ENCODE measurements around the gene IFI27. TPM values are rescaled to one million over a fixed set of nuclear protein-coding genes. Genes with fewer than 3 reads are reported as not detected.

Gene IFI27
- total RNA-seq, 1 donor from 2014 or later: under 0.01 TPM

DNA sequence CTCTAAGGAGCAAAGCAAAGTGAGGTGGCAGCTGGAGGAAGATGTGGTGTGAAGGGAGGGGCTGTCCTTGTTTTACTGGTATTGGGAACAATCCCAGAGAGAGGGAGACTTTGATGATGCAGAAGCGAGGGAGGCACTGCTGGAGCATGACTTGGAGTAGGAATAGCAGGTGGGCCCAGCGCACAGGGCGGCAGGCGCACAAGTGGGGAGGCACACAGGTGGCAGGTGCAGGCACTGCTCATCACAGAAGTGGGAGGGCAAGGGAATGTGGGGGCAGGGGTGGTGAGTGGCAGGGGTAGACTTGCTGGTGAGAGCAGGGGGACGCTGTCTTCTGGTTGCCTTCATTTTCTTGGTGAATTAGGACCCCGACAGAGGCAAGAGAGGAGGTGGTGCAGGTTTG, 11.5 kb upstream of the IFI27 start:
- Histone ChIP-seq H3K27me3 (ENCODE audit: control insufficient read depth, insufficient read depth, low read length) (no peaks in the 10 kb centered on the region), H3K4me3 (ENCODE audit: low read depth, low read length) (no peak overlapping the region), H3K36me3 (ENCODE audit: control insufficient read depth, insufficient read depth, low read length) (no peaks in the 10 kb centered on the region)
- TF ChIP-seq, protein P1, sequence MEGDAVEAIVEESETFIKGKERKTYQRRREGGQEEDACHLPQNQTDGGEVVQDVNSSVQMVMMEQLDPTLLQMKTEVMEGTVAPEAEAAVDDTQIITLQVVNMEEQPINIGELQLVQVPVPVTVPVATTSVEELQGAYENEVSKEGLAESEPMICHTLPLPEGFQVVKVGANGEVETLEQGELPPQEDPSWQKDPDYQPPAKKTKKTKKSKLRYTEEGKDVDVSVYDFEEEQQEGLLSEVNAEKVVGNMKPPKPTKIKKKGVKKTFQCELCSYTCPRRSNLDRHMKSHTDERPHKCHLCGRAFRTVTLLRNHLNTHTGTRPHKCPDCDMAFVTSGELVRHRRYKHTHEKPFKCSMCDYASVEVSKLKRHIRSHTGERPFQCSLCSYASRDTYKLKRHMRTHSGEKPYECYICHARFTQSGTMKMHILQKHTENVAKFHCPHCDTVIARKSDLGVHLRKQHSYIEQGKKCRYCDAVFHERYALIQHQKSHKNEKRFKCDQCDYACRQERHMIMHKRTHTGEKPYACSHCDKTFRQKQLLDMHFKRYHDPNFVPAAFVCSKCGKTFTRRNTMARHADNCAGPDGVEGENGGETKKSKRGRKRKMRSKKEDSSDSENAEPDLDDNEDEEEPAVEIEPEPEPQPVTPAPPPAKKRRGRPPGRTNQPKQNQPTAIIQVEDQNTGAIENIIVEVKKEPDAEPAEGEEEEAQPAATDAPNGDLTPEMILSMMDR (IDR thresholded peaks at IDR 0.05; ENCODE audit: insufficient read depth, low read length, poor library complexity, severe bottlenecking): no peak
- DNase-seq (ENCODE audit: low read depth): no peak

DNA sequence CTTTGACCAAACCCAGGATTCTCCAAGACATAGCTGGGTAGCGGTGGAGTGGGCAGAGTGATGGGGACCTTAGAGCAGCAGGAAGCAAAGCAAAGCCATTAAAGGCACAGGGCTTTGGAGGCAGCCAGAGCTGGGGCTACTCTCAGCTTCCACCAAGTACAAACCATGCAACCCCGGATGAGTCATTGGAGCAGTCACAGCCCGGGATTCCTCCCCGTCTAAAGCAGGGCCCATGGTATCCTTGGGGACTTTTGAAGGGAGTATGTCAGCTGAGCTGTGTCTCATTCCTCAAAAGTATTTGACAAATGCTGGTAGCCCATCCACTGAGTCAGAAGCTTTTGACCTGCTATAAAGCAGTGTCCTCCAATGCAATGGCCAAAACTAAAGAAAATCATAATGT, 9.7 kb upstream of the IFI27 start:
- no peaks in the 10 kb centered on the region for H3K36me3 ChIP-seq (ENCODE audit: control insufficient read depth, insufficient read depth, low read length)
- TF ChIP-seq, protein P1 (IDR thresholded peaks at IDR 0.05; ENCODE audit: insufficient read depth, low read length, poor library complexity, severe bottlenecking): no peak
- no peaks in the 10 kb centered on the region for H3K27me3 ChIP-seq (ENCODE audit: control insufficient read depth, insufficient read depth, low read length)
- peak; percentile 57 for DNase-seq (ENCODE audit: low read depth)
- H3K4me3 ChIP-seq (ENCODE audit: low read depth, low read length): no peak overlapping the region

DNA sequence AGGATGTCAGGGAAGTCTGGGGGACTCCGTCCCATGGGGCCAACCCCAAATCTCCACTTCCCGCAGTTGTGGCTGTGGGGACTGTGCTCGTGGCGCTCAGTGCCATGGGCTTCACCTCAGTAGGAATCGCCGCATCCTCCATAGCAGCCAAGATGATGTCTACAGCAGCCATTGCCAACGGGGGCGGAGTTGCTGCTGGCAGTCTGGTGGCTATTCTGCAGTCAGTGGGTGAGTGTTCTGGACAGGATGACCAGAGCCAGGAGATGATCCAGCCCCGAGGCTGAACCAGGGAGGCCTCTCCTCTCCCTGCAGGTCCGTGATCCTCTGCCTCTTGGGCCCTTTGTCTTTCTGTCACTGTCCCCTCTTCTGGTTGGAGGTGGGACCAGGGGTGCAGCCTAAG, 8.8 kb upstream of the IFI27 start:
- Histone ChIP-seq H3K4me3 (ENCODE audit: low read depth, low read length) (no peak overlapping the region), H3K27me3 (ENCODE audit: control insufficient read depth, insufficient read depth, low read length) (no peaks in the 10 kb centered on the region), H3K36me3 (ENCODE audit: control insufficient read depth, insufficient read depth, low read length) (no peaks in the 10 kb centered on the region)
- TF ChIP-seq, protein P1 (IDR thresholded peaks at IDR 0.05; ENCODE audit: insufficient read depth, low read length, poor library complexity, severe bottlenecking): no peak
- no peak for DNase-seq (ENCODE audit: low read depth)

DNA sequence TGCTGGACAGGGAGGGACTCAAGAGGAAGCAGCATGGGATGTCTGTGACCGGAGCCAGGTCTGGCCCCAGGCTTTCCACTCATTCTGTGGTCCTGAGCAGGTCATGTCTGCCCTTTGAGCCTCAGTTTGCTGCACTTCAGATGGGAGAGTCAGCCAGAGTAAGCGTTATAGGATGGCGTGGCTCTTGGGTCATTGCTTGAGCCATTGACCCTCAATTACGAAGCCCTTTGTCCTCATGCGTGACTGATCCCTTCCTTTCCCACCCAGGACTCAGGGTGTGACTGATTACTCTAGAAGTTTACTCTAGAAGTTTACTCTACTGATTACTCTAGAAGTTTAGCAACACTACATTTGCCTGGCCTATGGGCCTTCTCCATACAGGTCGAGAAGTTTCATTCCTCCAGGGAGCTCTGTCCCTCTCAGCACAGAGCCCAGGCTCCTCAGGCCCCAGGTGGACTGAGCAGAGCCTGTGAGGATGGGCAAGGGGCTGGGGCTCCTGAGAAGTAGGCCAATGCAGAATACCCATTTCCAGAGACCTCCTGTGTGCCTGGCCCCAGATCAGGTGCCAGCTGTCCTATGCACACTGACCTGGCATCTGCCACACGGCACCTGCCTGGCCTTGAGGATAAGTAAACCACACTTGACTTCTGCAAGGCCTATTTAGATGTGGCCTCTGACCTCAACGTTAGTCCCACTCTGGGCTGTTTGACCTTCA, 7.6 kb upstream of the IFI27 start:
- TF ChIP-seq, protein P1 (IDR thresholded peaks at IDR 0.05; ENCODE audit: insufficient read depth, low read length, poor library complexity, severe bottlenecking): no peak
- no peak for DNase-seq (ENCODE audit: low read depth)
- H3K27me3 ChIP-seq (ENCODE audit: control insufficient read depth, insufficient read depth, low read length): no peaks in the 10 kb centered on the region
- no peak overlapping the region for H3K4me3 ChIP-seq (ENCODE audit: low read depth, low read length)
- H3K36me3 ChIP-seq (ENCODE audit: control insufficient read depth, insufficient read depth, low read length): no peaks in the 10 kb centered on the region

DNA sequence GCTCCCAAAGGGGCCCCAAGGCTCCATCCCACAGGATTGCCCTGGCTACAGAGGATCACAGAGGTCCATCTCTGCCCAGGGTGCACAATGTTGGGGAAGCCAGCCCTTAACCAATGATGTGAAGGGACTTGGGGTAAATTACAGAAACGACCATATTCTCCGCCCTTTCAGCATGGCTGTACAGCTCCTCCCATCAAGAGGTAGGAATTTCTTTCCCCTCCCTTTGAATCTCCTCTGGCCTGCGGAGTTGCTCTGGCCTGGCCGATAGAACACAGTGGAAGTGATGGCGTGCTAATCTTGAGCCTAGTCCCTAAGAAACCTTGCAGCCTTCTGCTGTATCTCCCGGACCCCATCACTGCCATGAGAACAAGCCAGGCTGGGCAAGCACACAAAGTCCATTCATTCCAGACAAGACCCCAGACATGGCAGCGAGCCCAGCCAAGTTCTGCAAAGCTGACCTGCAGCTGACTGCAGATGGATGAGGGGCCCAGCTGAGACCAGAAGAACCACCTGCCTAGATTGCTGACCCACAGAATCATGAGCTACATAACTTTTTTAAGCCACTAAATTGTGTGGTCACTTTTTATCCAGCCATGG, 6.9 kb upstream of the IFI27 start:
- TF ChIP-seq, protein P1 (IDR thresholded peaks at IDR 0.05; ENCODE audit: insufficient read depth, low read length, poor library complexity, severe bottlenecking): no peak
- no peaks in the 10 kb centered on the region for H3K27me3 ChIP-seq (ENCODE audit: control insufficient read depth, insufficient read depth, low read length)
- H3K36me3 ChIP-seq (ENCODE audit: control insufficient read depth, insufficient read depth, low read length): no peaks in the 10 kb centered on the region
- DNase-seq (ENCODE audit: low read depth): no peak
- no peak overlapping the region for H3K4me3 ChIP-seq (ENCODE audit: low read depth, low read length)

DNA sequence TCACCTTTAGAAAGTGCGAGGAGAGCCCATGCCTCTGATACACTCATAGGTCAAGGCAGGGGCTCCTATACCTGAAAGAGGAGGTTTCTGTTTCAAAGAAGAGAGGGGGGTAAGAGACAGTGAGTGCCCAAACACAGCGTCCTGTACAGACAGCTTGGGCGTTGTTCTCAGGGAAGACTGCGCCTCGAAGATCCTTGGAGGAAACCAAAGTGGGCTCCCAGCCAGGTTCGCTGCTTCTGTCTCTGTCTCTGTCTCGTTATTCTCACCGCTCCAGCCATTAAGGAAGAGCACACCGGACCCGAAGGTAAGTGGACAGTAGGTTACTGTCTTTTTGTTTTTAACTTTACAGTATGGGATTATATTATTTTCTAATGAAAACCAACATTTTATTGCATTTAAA, 5.8 kb upstream of the IFI27 start:
- TF ChIP-seq, protein P1 (IDR thresholded peaks at IDR 0.05; ENCODE audit: insufficient read depth, low read length, poor library complexity, severe bottlenecking): no peak
- Histone ChIP-seq H3K36me3 (ENCODE audit: control insufficient read depth, insufficient read depth, low read length) (no peaks in the 10 kb centered on the region), H3K4me3 (ENCODE audit: low read depth, low read length) (no peak overlapping the region), H3K27me3 (ENCODE audit: control insufficient read depth, insufficient read depth, low read length) (no peaks in the 10 kb centered on the region)
- DNase-seq (ENCODE audit: low read depth): no peak

All from kidney epithelial cell (primary cell).